RWPE2 (cell line): ENCODE data around the gene POLD1.
"Not testable (repeated sequence)": the region's sequence is repeated elsewhere in the genome, so short reads cannot be mapped to it uniquely, and the experiment has no call there.

Experiments
- ATAC-seq: fragments of 200-7000 bp; cut with Tn5 transposase; 3 replicates; pipeline ENCODE4 v1.9.1; 2021; ENCODE audit warnings: low read depth
- DNase-seq: peaks from one replicate; pipeline ENCODE4 v3.0.0-alpha.2; 2020; ENCODE audit warnings: low spot score
- H3K27ac ChIP-seq: fragments of 450-650 bp; 2 replicates; pipeline ENCODE4 v1.5.1; 2017; ENCODE audit warnings: mild to moderate bottlenecking; ENCODE audit not compliant: poor library complexity, severe bottlenecking
- H3K27me3 ChIP-seq: fragments of 250-450 bp; sonication (Bioruptor Pico); 2 replicates; pipeline ENCODE4 v1.5.1; 2021; ENCODE audit warnings: mild to moderate bottlenecking, moderate library complexity; ENCODE audit not compliant: insufficient read depth, poor library complexity, severe bottlenecking
- H3K36me3 ChIP-seq: fragments of 250-450 bp; sonication (Bioruptor Pico); 2 replicates; pipeline ENCODE4 v1.5.1; 2020; ENCODE audit warnings: low read depth, mild to moderate bottlenecking, moderate library complexity
- H3K4me1 ChIP-seq: fragments of 250-450 bp; sonication (Bioruptor Pico); 2 replicates; pipeline ENCODE4 v1.5.1; 2021; ENCODE audit warnings: mild to moderate bottlenecking, moderate library complexity; ENCODE audit not compliant: insufficient read depth, poor library complexity, severe bottlenecking
- H3K4me3 ChIP-seq: fragments of 250-450 bp; sonication (Bioruptor Pico); 2 replicates; pipeline ENCODE4 v1.5.1; 2021; ENCODE audit warnings: mild to moderate bottlenecking, moderate library complexity; ENCODE audit not compliant: severe bottlenecking
- H3K9me3 ChIP-seq: fragments of 250-450 bp; sonication (Bioruptor Pico); 2 replicates; pipeline ENCODE4 v1.5.1; 2021; ENCODE audit warnings: mild to moderate bottlenecking, moderate library complexity; ENCODE audit not compliant: severe bottlenecking
- CTCF ChIP-seq: fragments of 450-650 bp; IDR thresholded peaks from one replicate; pipeline ENCODE4 v1.5.1; 2017; ENCODE audit warnings: mild to moderate bottlenecking, moderate library complexity; ENCODE audit not compliant: poor library complexity, severe bottlenecking

POLD1 gene

DNA sequence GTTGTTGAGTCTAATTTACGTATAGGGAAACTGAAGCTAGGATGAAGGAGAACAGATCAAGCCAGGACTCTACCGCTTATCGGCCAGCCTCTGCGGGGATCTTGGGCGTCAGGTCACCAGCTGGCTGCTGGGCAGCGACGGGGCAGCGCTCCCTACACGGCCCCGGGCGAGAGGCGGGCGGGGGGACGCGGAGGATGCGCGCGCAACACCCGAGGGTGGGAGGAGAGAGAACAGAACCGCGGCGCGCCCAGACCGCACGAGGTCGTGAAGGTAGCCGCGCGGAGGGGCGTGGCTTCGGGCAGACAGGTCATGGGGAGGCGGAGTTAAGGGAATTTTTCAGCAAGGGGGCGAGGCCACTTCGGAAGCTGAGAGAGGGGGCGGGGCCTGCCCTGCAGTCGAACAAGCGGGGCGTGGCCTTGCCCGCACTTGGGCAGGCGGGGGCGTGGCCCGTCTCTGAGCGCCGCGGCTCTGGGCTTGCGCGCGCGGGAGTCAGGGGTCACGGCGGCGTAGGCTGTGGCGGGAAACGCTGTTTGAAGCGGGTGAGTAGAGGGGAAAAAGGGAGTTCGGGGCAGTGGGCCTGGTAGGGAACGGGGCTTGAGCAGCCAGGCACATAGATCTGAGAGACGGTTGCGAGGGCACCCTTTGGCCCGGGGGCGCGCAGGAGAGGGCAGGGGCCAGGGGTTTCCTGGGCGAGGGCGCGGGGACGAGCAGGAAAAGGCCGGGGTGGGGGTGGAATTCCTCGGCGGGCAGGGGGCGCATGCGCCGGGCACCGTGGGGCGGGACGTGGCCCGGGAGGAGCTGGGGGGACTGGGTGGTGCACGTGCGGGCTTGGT lies at the start of gene POLD1:
TSS of gene POLD1 (plus strand) at position 496 of the 833 bp plus-strand sequence. CDS start 14,505 bp downstream, outside the sequence.
- H3K4me3 ChIP-seq: peak within 1 kb of the TSS; percentile 61
- H3K27ac ChIP-seq: peak within 1 kb of the TSS; percentile 47
- no peaks in the 10 kb centered on the region for H3K27me3 ChIP-seq
- peaks cover 36% of the 10 kb centered on the region for H3K36me3 ChIP-seq
- peak; percentile 97 for DNase-seq
- H3K4me1 ChIP-seq: no peaks in the 10 kb centered on the region
- no peak for TF ChIP-seq CTCF
- ATAC-seq: peak; percentile 80
- H3K9me3 ChIP-seq: no peaks in the 10 kb centered on the region

- no peak for TF ChIP-seq CTCF
- ATAC-seq (no peak), DNase-seq (no peak)
- Histone ChIP-seq H3K4me3 (no peak overlapping the region), H3K27me3 (peaks cover 23% of the 10 kb centered on the region), H3K36me3 (no peaks in the 10 kb centered on the region), H3K27ac (no peak overlapping the region), H3K4me1 (no peaks in the 10 kb centered on the region), H3K9me3 (no peaks in the 10 kb centered on the region)
Observed at GRCh38 chr19:50334741-50335421, 49.3 kb upstream of the POLD1 start.

GRCh38 chr19:50337031-50337430 lies 47.1 kb upstream of the POLD1 start:
- not testable (repeated sequence) for H3K27ac ChIP-seq, ATAC-seq, H3K36me3 ChIP-seq, DNase-seq, H3K4me3 ChIP-seq, H3K4me1 ChIP-seq, H3K9me3 ChIP-seq
- H3K27me3 ChIP-seq: peaks cover 10% of the 10 kb centered on the region

- ATAC-seq: no peak
- Histone ChIP-seq H3K27ac (no peak overlapping the region), H3K4me3 (no peak overlapping the region), H3K36me3 (no peaks in the 10 kb centered on the region), H3K27me3 (no peaks in the 10 kb centered on the region), H3K9me3 (peaks cover 6% of the 10 kb centered on the region), H3K4me1 (no peaks in the 10 kb centered on the region)
- no peak for DNase-seq
- TF ChIP-seq CTCF: no peak
Observed at GRCh38 chr19:50340331-50340730, 43.8 kb upstream of the POLD1 start.

GRCh38 chr19:50341091-50341564 lies 43.0 kb upstream of the POLD1 start:
- no peak overlapping the region for H3K4me3 ChIP-seq
- H3K4me1 ChIP-seq: no peaks in the 10 kb centered on the region
- H3K27me3 ChIP-seq: no peaks in the 10 kb centered on the region
- no peak overlapping the region for H3K27ac ChIP-seq
- DNase-seq (no peak), ATAC-seq (no peak)
- no peak for TF ChIP-seq CTCF
- peaks cover 6% of the 10 kb centered on the region for H3K9me3 ChIP-seq
- no peaks in the 10 kb centered on the region for H3K36me3 ChIP-seq
